SK-N-MC (cell line): ENCODE measurements around the gene TIAM1.
"Not testable (repeated sequence)": the region's sequence is repeated elsewhere in the genome, so short reads cannot be mapped to it uniquely, and the experiment has no call there.

Experiments
- DNase-seq: peaks from one replicate; pipeline ENCODE4 v3.0.0-alpha.2; 2011; ENCODE audit warnings: low read depth, low spot score
- H3K27ac ChIP-seq: fragments of 200-600 bp; sonication (generic); 2 replicates; pipeline ENCODE4 v1.5.1; 2016; ENCODE audit warnings: mixed run types
- H3K36me3 ChIP-seq: fragments of 200-600 bp; sonication (generic); 2 replicates; pipeline ENCODE4 v1.6.1; 2017; ENCODE audit warnings: antibody characterized with exemption, low read length, mixed read lengths; ENCODE audit not compliant: insufficient read depth
- H3K4me3 ChIP-seq: fragments of 200-600 bp; sonication (generic); 2 replicates; pipeline ENCODE4 v1.5.1; 2016
- H3K9ac ChIP-seq: fragments of 200-600 bp; sonication (generic); 2 replicates; pipeline ENCODE4 v1.8.0; 2017; ENCODE audit warnings: mixed run types, mixed read lengths; ENCODE audit not compliant: insufficient read length
- H3K9me3 ChIP-seq: fragments of 200-600 bp; sonication (generic); 2 replicates; pipeline ENCODE4 v1.6.1; 2017; ENCODE audit warnings: low read depth, mild to moderate bottlenecking, antibody characterized with exemption, low read length, moderate library complexity, mixed read lengths
- EZH2 ChIP-seq: fragments of 200-600 bp; sonication (generic); IDR thresholded peaks from one replicate; pipeline ENCODE4 v1.6.1; 2017; ENCODE audit warnings: antibody characterized with exemption
- FOXP2 ChIP-seq: optimal IDR thresholded peaks from 2 replicates; pipeline ENCODE3; 2011; ENCODE audit warnings: mild to moderate bottlenecking, moderate library complexity; ENCODE audit not compliant: insufficient read depth; ENCODE audit errors: extremely low read length, control extremely low read depth
- POLR2AphosphoS5 ChIP-seq: IDR thresholded peaks from 2 replicates; pipeline ENCODE4 v1.6.1; 2012; ENCODE audit warnings: mild to moderate bottlenecking, low read depth, low read length, borderline replicate concordance

The TIAM1 gene

GRCh38 chr21:31233711-31234110 is 110.3 kb downstream of the TIAM1 start:
- TF ChIP-seq EZH2, result no peak
- Histone ChIP-seq H3K4me3 (no peak overlapping the region), H3K36me3 (no peaks in the 10 kb centered on the region), H3K9ac (no peak overlapping the region), H3K9me3 (no peaks in the 10 kb centered on the region), H3K27ac (no peak overlapping the region)
- no peak for DNase-seq

GRCh38 chr21:31232344-31232743 is 111.7 kb downstream of the TIAM1 start:
- H3K36me3 ChIP-seq, result no peaks in the 10 kb centered on the region
- H3K4me3 ChIP-seq, result no peak overlapping the region
- TF ChIP-seq POLR2AphosphoS5, result no peak
- no peak for TF ChIP-seq FOXP2
- TF ChIP-seq EZH2, result no peak
- no peak for DNase-seq
- no peak overlapping the region for H3K27ac ChIP-seq
- no peak overlapping the region for H3K9ac ChIP-seq
- H3K9me3 ChIP-seq, result no peaks in the 10 kb centered on the region

- no peak overlapping the region for H3K27ac ChIP-seq
- no peak overlapping the region for H3K9ac ChIP-seq
- no peaks in the 10 kb centered on the region for H3K9me3 ChIP-seq
- H3K36me3 ChIP-seq, result no peaks in the 10 kb centered on the region
- TF ChIP-seq POLR2AphosphoS5, result no peak
- H3K4me3 ChIP-seq, result no peak overlapping the region
- no peak for DNase-seq
Measured at GRCh38 chr21:31230937-31231336, 113.1 kb downstream of the TIAM1 start.

GRCh38 chr21:31228723-31229122 is 115.3 kb downstream of the TIAM1 start:
- not testable (repeated sequence) for H3K4me3 ChIP-seq, DNase-seq, H3K36me3 ChIP-seq

GRCh38 chr21:31225713-31226112 is 118.3 kb downstream of the TIAM1 start:
- Histone ChIP-seq H3K9ac (no peak overlapping the region), H3K9me3 (no peaks in the 10 kb centered on the region), H3K4me3 (no peak overlapping the region), H3K27ac (no peak overlapping the region), H3K36me3 (no peaks in the 10 kb centered on the region)
- no peak for DNase-seq
- TF ChIP-seq EZH2 (no peak), POLR2AphosphoS5 (no peak)

More at GRCh38 chr21:31228723-31229122, 115.3 kb downstream of the TIAM1 start:
- H3K27ac ChIP-seq, H3K9ac ChIP-seq, H3K9me3 ChIP-seq: not testable (repeated sequence)

- no peak overlapping the region for H3K4me3 ChIP-seq
- no peaks in the 10 kb centered on the region for H3K36me3 ChIP-seq
- no peaks in the 10 kb centered on the region for H3K9me3 ChIP-seq
- H3K27ac ChIP-seq, result no peak overlapping the region
- TF ChIP-seq EZH2, result no peak
- TF ChIP-seq FOXP2, result no peak
- TF ChIP-seq POLR2AphosphoS5, result no peak
- no peak for DNase-seq
- H3K9ac ChIP-seq, result no peak overlapping the region
Measured at GRCh38 chr21:31222142-31222541, 121.9 kb downstream of the TIAM1 start.

GRCh38 chr21:31221043-31221442 is 123.0 kb downstream of the TIAM1 start:
- TF ChIP-seq FOXP2 (no peak), POLR2AphosphoS5 (no peak), EZH2 (no peak)
- Histone ChIP-seq H3K9ac (no peak overlapping the region), H3K36me3 (no peaks in the 10 kb centered on the region), H3K9me3 (no peaks in the 10 kb centered on the region), H3K4me3 (no peak overlapping the region), H3K27ac (no peak overlapping the region)
- DNase-seq, result no peak

GRCh38 chr21:31220575-31220974 is 123.5 kb downstream of the TIAM1 start:
- no peak for DNase-seq
- no peaks in the 10 kb centered on the region for H3K9me3 ChIP-seq
- no peak overlapping the region for H3K4me3 ChIP-seq
- H3K36me3 ChIP-seq, result no peaks in the 10 kb centered on the region
- H3K9ac ChIP-seq, result no peak overlapping the region
- no peak overlapping the region for H3K27ac ChIP-seq
- TF ChIP-seq EZH2 (no peak), FOXP2 (no peak), POLR2AphosphoS5 (no peak)

- Histone ChIP-seq H3K9me3 (no peaks in the 10 kb centered on the region), H3K36me3 (no peaks in the 10 kb centered on the region), H3K27ac (no peak overlapping the region), H3K4me3 (no peak overlapping the region), H3K9ac (no peak overlapping the region)
- TF ChIP-seq POLR2AphosphoS5, result no peak
- no peak for TF ChIP-seq FOXP2
- no peak for TF ChIP-seq EZH2
- no peak for DNase-seq
Measured at GRCh38 chr21:31218830-31219608, 125.0 kb downstream of the TIAM1 start.

- TF ChIP-seq FOXP2 (no peak), EZH2 (no peak), POLR2AphosphoS5 (no peak)
- DNase-seq, result no peak
Measured at GRCh38 chr21:31216206-31216605, 127.9 kb downstream of the TIAM1 start.

More at GRCh38 chr21:31216206-31216605, 127.9 kb downstream of the TIAM1 start:
- Histone ChIP-seq H3K4me3 (no peak overlapping the region), H3K9me3 (no peaks in the 10 kb centered on the region), H3K9ac (no peak overlapping the region), H3K36me3 (no peaks in the 10 kb centered on the region), H3K27ac (no peak overlapping the region)
